GM21360 (cell line): ENCODE data around the gene ISLR.
"Not testable (repeated sequence)": the region's sequence is repeated elsewhere in the genome, so short reads cannot be mapped to it uniquely, and the experiment has no call there.

Source experiments
- ATAC-seq: cut with Tn5 transposase; IDR thresholded peaks from one replicate; pipeline ENCODE4 v1.9.1; 2021; ENCODE audit warnings: mild to moderate bottlenecking, moderate library complexity; ENCODE audit not compliant: unreplicated experiment

Gene ISLR

GRCh38 chr15:74136814-74137536 is 36.5 kb upstream of the ISLR start:
- no peak for ATAC-seq

GRCh38 chr15:74137537-74137894 is 36.0 kb upstream of the ISLR start:
- ATAC-seq = no peak

- no peak for ATAC-seq
These were observed 34.9 kb upstream of the ISLR start for GRCh38 chr15:74138642-74139041.

GRCh38 chr15:74141591-74141990 is 31.9 kb upstream of the ISLR start:
- ATAC-seq = no peak

- ATAC-seq = no peak
These were observed 29.2 kb upstream of the ISLR start for GRCh38 chr15:74144153-74144775.

GRCh38 chr15:74146277-74146800 is 27.2 kb upstream of the ISLR start:
- ATAC-seq = no peak

GRCh38 chr15:74147051-74147450 is 26.5 kb upstream of the ISLR start:
- ATAC-seq = no peak

- ATAC-seq = no peak
These were observed 17.6 kb upstream of the ISLR start for GRCh38 chr15:74155766-74156417.

GRCh38 chr15:74156678-74157411 is 16.7 kb upstream of the ISLR start:
- ATAC-seq = no peak

GRCh38 chr15:74157868-74158827 is 15.4 kb upstream of the ISLR start:
- ATAC-seq = no peak

- ATAC-seq = peak; percentile 68
These were observed 14.5 kb upstream of the ISLR start for GRCh38 chr15:74158855-74159650.

- no peak for ATAC-seq
These were observed 13.7 kb upstream of the ISLR start for GRCh38 chr15:74159773-74160172.

GRCh38 chr15:74160390-74160789 is 13.1 kb upstream of the ISLR start:
- ATAC-seq = not testable (repeated sequence)

- ATAC-seq = not testable (repeated sequence)
These were observed 11.3 kb upstream of the ISLR start for GRCh38 chr15:74162195-74162536.

GRCh38 chr15:74165461-74165860 is 8.0 kb upstream of the ISLR start:
- ATAC-seq = no peak

GRCh38 chr15:74167891-74168331 is 5.6 kb upstream of the ISLR start:
- ATAC-seq = no peak

- no peak for ATAC-seq
These were observed 4.8 kb upstream of the ISLR start for GRCh38 chr15:74168711-74169126.

- ATAC-seq = no peak
These were observed 3.3 kb upstream of the ISLR start for GRCh38 chr15:74170071-74170844.
